ENCODE results near the gene KIAA1217. TPM values are rescaled to one million over a fixed set of nuclear protein-coding genes. Genes with fewer than 3 reads are reported as not detected.

The KIAA1217 gene
- total and polyA plus RNA-seq, 12 donors, result 6.9 to 49.5 (median 38.4) TPM

DNA sequence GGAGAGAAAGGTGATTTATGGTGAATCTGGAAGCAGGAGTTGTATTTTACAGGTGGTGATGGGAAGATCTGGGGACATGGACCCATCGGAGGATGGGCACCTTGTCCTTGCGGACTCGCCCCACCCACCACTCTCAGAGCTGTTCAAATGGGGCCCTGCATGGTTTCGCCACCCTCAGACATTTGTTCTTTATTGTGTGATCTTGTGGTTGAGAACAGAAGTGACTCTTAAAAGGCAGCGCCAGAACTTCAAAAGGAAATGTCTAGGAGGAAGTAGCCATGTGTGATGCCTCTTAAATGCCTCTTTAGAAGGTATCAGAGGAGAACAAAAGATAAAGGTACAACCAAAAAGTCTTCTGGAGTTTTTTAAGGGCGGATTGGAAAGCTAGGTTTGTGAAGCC is 205.7 kb downstream of the KIAA1217 start:
- no peak for ATAC-seq
- Histone ChIP-seq H3K36me3 (peaks cover 0 to 4% (median 0%) of the 10 kb centered on the region in 9 donors), H3K4me1 (peaks cover 3 to 48% (median 26%) of the 10 kb centered on the region in 9 donors), H3K4me3 (no peak overlapping the region), H3K27ac (peak overlapping the region in 1 of 10 donors; percentile 77), H3K27me3 (no peaks in the 10 kb centered on the region), H3K9me3 (peaks cover 0 to 15% (median 0%) of the 10 kb centered on the region in 11 donors)
- WGBS, 2 donors, result 90 to 92% methylated on average over 6 of the region's 6 CpGs
- intact Hi-C loops (cut with DNase I), result no loop called here
- TF ChIP-seq, protein P1, sequence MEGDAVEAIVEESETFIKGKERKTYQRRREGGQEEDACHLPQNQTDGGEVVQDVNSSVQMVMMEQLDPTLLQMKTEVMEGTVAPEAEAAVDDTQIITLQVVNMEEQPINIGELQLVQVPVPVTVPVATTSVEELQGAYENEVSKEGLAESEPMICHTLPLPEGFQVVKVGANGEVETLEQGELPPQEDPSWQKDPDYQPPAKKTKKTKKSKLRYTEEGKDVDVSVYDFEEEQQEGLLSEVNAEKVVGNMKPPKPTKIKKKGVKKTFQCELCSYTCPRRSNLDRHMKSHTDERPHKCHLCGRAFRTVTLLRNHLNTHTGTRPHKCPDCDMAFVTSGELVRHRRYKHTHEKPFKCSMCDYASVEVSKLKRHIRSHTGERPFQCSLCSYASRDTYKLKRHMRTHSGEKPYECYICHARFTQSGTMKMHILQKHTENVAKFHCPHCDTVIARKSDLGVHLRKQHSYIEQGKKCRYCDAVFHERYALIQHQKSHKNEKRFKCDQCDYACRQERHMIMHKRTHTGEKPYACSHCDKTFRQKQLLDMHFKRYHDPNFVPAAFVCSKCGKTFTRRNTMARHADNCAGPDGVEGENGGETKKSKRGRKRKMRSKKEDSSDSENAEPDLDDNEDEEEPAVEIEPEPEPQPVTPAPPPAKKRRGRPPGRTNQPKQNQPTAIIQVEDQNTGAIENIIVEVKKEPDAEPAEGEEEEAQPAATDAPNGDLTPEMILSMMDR (IDR thresholded peaks at IDR 0.05), result no peak
- DNase-seq, result no peak

- TF ChIP-seq, protein P1 (IDR thresholded peaks at IDR 0.05), result no peak
- intact Hi-C loops (cut with DNase I), result no loop called here
- 30 to 37% methylated on average over 5 of the region's 5 CpGs for WGBS, 2 donors
Observed at GRCh38 chr10:24415455-24416125, 206.7 kb downstream of the KIAA1217 start.

GRCh38 chr10:24416248-24416647 is 207.3 kb downstream of the KIAA1217 start:
- intact Hi-C loops (cut with DNase I), result no loop called here
- peak overlapping the region in 7 of 10 donors; percentile 21 to 77 (median 58) for H3K27ac ChIP-seq
- TF ChIP-seq, protein P1 (IDR thresholded peaks at IDR 0.05), result no peak
- DNase-seq (no peak), ATAC-seq (peak in 3 of 8 donors; percentile 7 to 70 (median 18))
- H3K4me3 ChIP-seq, result no peak overlapping the region
- WGBS, 2 donors, result 65 to 79% methylated on average over 4 of the region's 4 CpGs
- peaks cover 0 to 4% (median 0%) of the 10 kb centered on the region in 9 donors for H3K36me3 ChIP-seq
- peaks cover 0 to 15% (median 0%) of the 10 kb centered on the region in 11 donors for H3K9me3 ChIP-seq
- H3K27me3 ChIP-seq, result no peaks in the 10 kb centered on the region
- peaks cover 3 to 42% (median 26%) of the 10 kb centered on the region in 9 donors for H3K4me1 ChIP-seq

More at GRCh38 chr10:24415455-24416125, 206.7 kb downstream of the KIAA1217 start:
- Histone ChIP-seq H3K27me3 (no peaks in the 10 kb centered on the region), H3K9me3 (peaks cover 0 to 15% (median 0%) of the 10 kb centered on the region in 11 donors), H3K27ac (peak overlapping the region in 8 of 10 donors; percentile 40 to 77 (median 56)), H3K4me1 (peaks cover 3 to 48% (median 26%) of the 10 kb centered on the region in 9 donors), H3K4me3 (no peak overlapping the region), H3K36me3 (peaks cover 0 to 4% (median 0%) of the 10 kb centered on the region in 9 donors)
- peak; percentile 84 to 87 for DNase-seq
- peak; percentile 90 to 95 (median 94) for ATAC-seq

GRCh38 chr10:24417053-24417452 is 208.1 kb downstream of the KIAA1217 start:
- 68 to 77% methylated on average over 7 of the region's 7 CpGs for WGBS, 2 donors
- no peak for ATAC-seq
- TF ChIP-seq, protein P1 (IDR thresholded peaks at IDR 0.05), result no peak
- peaks cover 0 to 4% (median 0%) of the 10 kb centered on the region in 9 donors for H3K36me3 ChIP-seq
- H3K4me1 ChIP-seq, result peaks cover 3 to 34% (median 23%) of the 10 kb centered on the region in 9 donors
- DNase-seq, result no peak
- no peaks in the 10 kb centered on the region for H3K27me3 ChIP-seq
- peak overlapping the region in 6 of 10 donors; percentile 47 to 77 (median 64) for H3K27ac ChIP-seq
- H3K4me3 ChIP-seq, result no peak overlapping the region
- peaks cover 0 to 15% (median 0%) of the 10 kb centered on the region in 11 donors for H3K9me3 ChIP-seq
- intact Hi-C loops (cut with DNase I), result no loop called here

Data from heart right ventricle (tissue), 16 donors.